Mesenchymal stem cell (in vitro differentiated cells and primary cell): ENCODE data around the gene SEC63.
"Not testable (repeated sequence)": the region's sequence is repeated elsewhere in the genome, so short reads cannot be mapped to it uniquely, and the experiment has no call there.

Experiments used
- DNase-seq: peaks from one replicate; pipeline ENCODE4 v3.0.0-alpha.2; 2013
- H2AFZ ChIP-seq: one replicate; pipeline ENCODE4 v1.6.1; 2013; ENCODE audit warnings: low read depth, mild to moderate bottlenecking, control low read depth, inconsistent platforms, low read length, moderate library complexity
- H2AK5ac ChIP-seq: 2 replicates; pipeline ENCODE4 v1.6.1; 2013; ENCODE audit warnings: low read length, moderate library complexity, mild to moderate bottlenecking, inconsistent platforms; ENCODE audit not compliant: severe bottlenecking
- H2BK120ac ChIP-seq: one replicate; pipeline ENCODE4 v1.6.1; 2013; ENCODE audit warnings: low read depth, mild to moderate bottlenecking, inconsistent platforms, low read length, moderate library complexity
- H2BK12ac ChIP-seq, 2 experiments: one replicate each; pipeline ENCODE4 v1.6.1; 2013; ENCODE audit warnings: inconsistent platforms in 2 of 2, low read length in 2 of 2, mild to moderate bottlenecking in 2 of 2, moderate library complexity in 2 of 2, control low read depth in 1 of 2
- H2BK15ac ChIP-seq: one replicate; pipeline ENCODE4 v1.6.1; 2013; ENCODE audit warnings: mild to moderate bottlenecking, low read depth, inconsistent platforms; ENCODE audit not compliant: poor library complexity, severe bottlenecking
- H2BK5ac ChIP-seq: 2 replicates; pipeline ENCODE4 v1.6.1; 2013; ENCODE audit warnings: low read depth, mild to moderate bottlenecking, low read length, control low read depth, inconsistent platforms; ENCODE audit not compliant: poor library complexity, severe bottlenecking
- H3K14ac ChIP-seq, 2 experiments: one replicate each; pipeline ENCODE4 v1.6.1; 2013; ENCODE audit warnings: inconsistent platforms in 2 of 2, low read length in 2 of 2, control low read depth in 1 of 2, mild to moderate bottlenecking in 1 of 2, moderate library complexity in 1 of 2
- H3K18ac ChIP-seq, 2 experiments: one replicate each; pipeline ENCODE4 v1.6.1; 2013; ENCODE audit warnings: inconsistent platforms in 2 of 2, low read length in 2 of 2, control low read depth in 1 of 2, low read depth in 1 of 2, mild to moderate bottlenecking in 1 of 2
- H3K23ac ChIP-seq, 2 experiments: one replicate each; pipeline ENCODE4 v1.6.1; 2013; ENCODE audit warnings: inconsistent platforms in 2 of 2, low read length in 2 of 2, mild to moderate bottlenecking in 2 of 2, moderate library complexity in 2 of 2, control low read depth in 1 of 2
- H3K27ac ChIP-seq: 2 replicates; pipeline ENCODE4 v1.5.1; 2013; ENCODE audit warnings: mild to moderate bottlenecking, moderate library complexity, low read length, control low read depth, inconsistent platforms; ENCODE audit not compliant: poor library complexity, severe bottlenecking
- H3K27me3 ChIP-seq, 2 experiments: 2 replicates each; pipeline versions ENCODE4 v1.6.1 to v1.7.0; 2013; ENCODE audit warnings: low read length in 2 of 2, mild to moderate bottlenecking in 2 of 2, moderate library complexity in 2 of 2, control low read depth in 1 of 2, inconsistent platforms in 1 of 2; ENCODE audit not compliant: control insufficient read depth in 1 of 2, insufficient read depth in 1 of 2
- H3K36me3 ChIP-seq, 2 experiments: 2 replicates each; pipeline versions ENCODE4 v1.6.1 to v1.7.0; 2013; ENCODE audit warnings: low read length in 2 of 2, control low read depth in 1 of 2, inconsistent platforms in 1 of 2, low read depth in 1 of 2, mild to moderate bottlenecking in 1 of 2; ENCODE audit not compliant: insufficient read depth in 2 of 2, control insufficient read depth in 1 of 2
- H3K4ac ChIP-seq, 2 experiments: one replicate each; pipeline ENCODE4 v1.6.1; 2013; ENCODE audit warnings: inconsistent platforms in 2 of 2, low read length in 2 of 2, mild to moderate bottlenecking in 2 of 2, moderate library complexity in 2 of 2, control low read depth in 1 of 2, low read depth in 1 of 2
- H3K4me1 ChIP-seq: 2 replicates; pipeline ENCODE4 v1.6.1; 2013; ENCODE audit warnings: low read depth, low read length, control low read depth; ENCODE audit not compliant: control insufficient read depth, insufficient read depth
- H3K4me2 ChIP-seq: 2 replicates; pipeline ENCODE4 v1.6.1; 2013; ENCODE audit warnings: low read length, mild to moderate bottlenecking, inconsistent platforms; ENCODE audit not compliant: poor library complexity, severe bottlenecking
- H3K4me3 ChIP-seq, 2 experiments: 2 replicates each; pipeline versions ENCODE4 v1.5.1 to v1.7.0; 2013; ENCODE audit warnings: low read length in 2 of 2, mild to moderate bottlenecking in 2 of 2, control low read depth in 1 of 2, low read depth in 1 of 2; ENCODE audit not compliant: insufficient read depth in 1 of 2
- H3K79me1 ChIP-seq: replicated peaks from 2 replicates; pipeline ENCODE4 v1.6.1; 2013; ENCODE audit warnings: mild to moderate bottlenecking, control low read depth, low read length, inconsistent platforms; ENCODE audit not compliant: poor library complexity, severe bottlenecking
- H3K9ac ChIP-seq: 2 replicates; pipeline ENCODE4 v1.7.0; 2013; ENCODE audit warnings: mild to moderate bottlenecking, low read length, moderate library complexity
- H3K9me3 ChIP-seq: 2 replicates; pipeline ENCODE4 v1.7.0; 2013; ENCODE audit warnings: mild to moderate bottlenecking, low read length; ENCODE audit not compliant: control insufficient read depth
- H4K8ac ChIP-seq: one replicate; pipeline ENCODE4 v1.6.1; 2013; ENCODE audit warnings: inconsistent platforms, mild to moderate bottlenecking, low read length, moderate library complexity
- H4K91ac ChIP-seq: one replicate; pipeline ENCODE4 v1.6.1; 2013; ENCODE audit warnings: mild to moderate bottlenecking, low read length, inconsistent platforms
- WGBS: methylation state at CpG from one replicate; pipeline ENCODE4 v1.1.7; 2013; ENCODE audit warnings: mixed read lengths; 5-methylcytosine and 5-hydroxymethylcytosine counted together

The SEC63 gene

DNA sequence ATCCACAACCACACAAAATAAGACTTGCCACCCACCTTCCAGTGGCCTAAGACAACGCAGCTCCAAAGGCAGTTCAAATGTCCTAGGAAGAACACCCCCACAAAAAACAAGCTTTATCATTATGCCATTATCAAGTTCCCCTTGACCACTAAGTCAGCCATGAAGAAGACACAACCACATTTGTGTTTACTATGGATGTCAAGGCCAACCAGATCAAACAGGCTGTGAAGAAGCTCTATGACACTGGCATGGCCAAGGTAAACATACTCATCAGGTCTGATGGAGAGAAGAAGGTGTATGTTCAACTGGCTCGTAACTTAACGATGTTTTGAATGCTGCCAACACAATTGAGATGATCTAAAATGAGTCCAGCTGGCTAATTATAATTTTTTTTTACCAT is 26.1 kb downstream of the SEC63 start:
- no peak overlapping the region for H3K27ac ChIP-seq
- H4K91ac ChIP-seq: no peak overlapping the region
- H3K4ac ChIP-seq: no peak overlapping the region
- no peak for DNase-seq
- no peak overlapping the region for H3K18ac ChIP-seq
- H2BK15ac ChIP-seq: no peak overlapping the region
- no peak overlapping the region for H3K9ac ChIP-seq
- peaks cover 0 to 7% of the 10 kb centered on the region in 2 experiments for H3K36me3 ChIP-seq
- no peak overlapping the region for H2BK120ac ChIP-seq
- no peak overlapping the region for H3K4me3 ChIP-seq
- WGBS: 100% methylated on average over 1 of the region's 3 CpGs
- peaks cover 4% of the 10 kb centered on the region for H3K9me3 ChIP-seq
- no peak overlapping the region for H4K8ac ChIP-seq
- no peaks in the 10 kb centered on the region for H3K27me3 ChIP-seq
- no peak overlapping the region for H2BK12ac ChIP-seq
- no peak overlapping the region for H2AK5ac ChIP-seq
- no peak overlapping the region for H2BK5ac ChIP-seq
- H3K23ac ChIP-seq: no peak overlapping the region
- peaks cover 5% of the 10 kb centered on the region for H3K79me1 ChIP-seq
- no peak overlapping the region for H3K14ac ChIP-seq
- H3K4me1 ChIP-seq: no peaks in the 10 kb centered on the region
- no peak overlapping the region for H2AFZ ChIP-seq
- no peak overlapping the region for H3K4me2 ChIP-seq

- Histone ChIP-seq H3K14ac (no peak overlapping the region), H3K79me1 (peaks cover 7% of the 10 kb centered on the region), H3K4ac (no peak overlapping the region), H3K9ac (no peak overlapping the region), H3K4me2 (no peak overlapping the region), H3K4me1 (no peaks in the 10 kb centered on the region), H3K27me3 (no peaks in the 10 kb centered on the region), H2BK15ac (no peak overlapping the region), H3K23ac (no peak overlapping the region), H3K27ac (no peak overlapping the region), H2BK12ac (no peak overlapping the region), H3K18ac (no peak overlapping the region), H2BK120ac (no peak overlapping the region), H4K8ac (no peak overlapping the region), H3K9me3 (peaks cover 4% of the 10 kb centered on the region), H3K4me3 (no peak overlapping the region), H2AK5ac (no peak overlapping the region), H2BK5ac (no peak overlapping the region), H2AFZ (no peak overlapping the region), H4K91ac (no peak overlapping the region), H3K36me3 (peaks cover 0 to 12% of the 10 kb centered on the region in 2 experiments)
- 100% methylated on average over 1 of the region's 2 CpGs for WGBS
- DNase-seq: no peak
These were observed 29.0 kb downstream of the SEC63 start for GRCh38 chr6:107928984-107929383.

GRCh38 chr6:107926697-107927544 is 31.1 kb downstream of the SEC63 start:
- not testable (repeated sequence) for H2BK15ac ChIP-seq, H4K8ac ChIP-seq, H2BK120ac ChIP-seq, DNase-seq, H3K27me3 ChIP-seq, H2BK12ac ChIP-seq, H3K9me3 ChIP-seq, H3K23ac ChIP-seq, H3K18ac ChIP-seq, H3K14ac ChIP-seq, H3K4me2 ChIP-seq, H2BK5ac ChIP-seq, H2AFZ ChIP-seq, H2AK5ac ChIP-seq, H3K4ac ChIP-seq, H3K27ac ChIP-seq, H4K91ac ChIP-seq, H3K4me1 ChIP-seq, H3K36me3 ChIP-seq
- WGBS: 85% methylated on average over 9 of the region's 10 CpGs
- peaks cover 11% of the 10 kb centered on the region for H3K79me1 ChIP-seq
- H3K4me3 ChIP-seq: peak overlapping the region in 1 of 2 experiments; percentile 15
- H3K9ac ChIP-seq: peak overlapping the region; percentile 68

DNA sequence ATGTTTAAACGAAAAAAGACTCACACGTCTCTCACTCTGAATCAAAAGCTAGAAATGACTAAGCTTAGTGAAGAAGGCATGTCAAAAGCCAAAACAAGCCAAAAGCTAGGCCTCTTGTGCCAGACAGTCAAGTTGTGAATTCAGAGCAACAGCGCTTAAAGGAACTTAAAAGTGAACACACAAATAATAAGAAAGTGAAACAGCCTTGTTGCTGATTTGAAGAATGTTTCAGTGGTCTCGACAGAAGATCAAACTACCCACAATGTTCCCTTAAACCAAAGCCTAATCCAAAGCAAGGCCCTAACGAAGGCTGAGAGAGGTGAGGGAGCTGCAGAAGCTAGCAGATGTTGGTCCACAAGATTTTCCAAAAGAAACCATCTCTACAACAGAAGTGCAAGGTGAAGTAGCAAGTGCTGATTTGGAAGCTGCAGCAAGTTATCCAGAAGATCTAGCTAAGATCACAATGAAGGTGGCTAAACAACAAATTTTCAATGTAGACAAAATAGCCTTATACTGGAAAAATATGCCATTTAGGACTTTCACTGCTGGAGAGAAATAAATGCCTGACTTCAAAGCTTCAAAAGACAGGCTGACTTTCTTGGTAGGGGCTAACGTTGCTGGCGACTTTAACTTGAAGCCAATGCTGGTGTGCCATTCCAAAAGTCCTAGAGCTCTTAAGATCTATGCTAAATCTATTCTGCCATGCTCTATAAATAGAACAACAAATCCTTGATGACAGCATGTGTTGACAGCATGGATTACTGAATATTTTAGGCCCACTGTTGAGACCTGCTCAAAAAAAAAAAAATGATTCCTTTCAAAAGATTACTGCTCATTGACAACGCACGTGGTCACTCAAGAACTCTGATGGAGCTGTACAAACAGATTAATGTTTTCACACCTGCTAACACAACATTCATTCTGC is 40.3 kb downstream of the SEC63 start:
- Histone ChIP-seq H2BK12ac (no peak overlapping the region), H3K23ac (no peak overlapping the region), H3K27ac (no peak overlapping the region), H3K4me1 (no peaks in the 10 kb centered on the region), H3K36me3 (peaks cover 24 to 77% of the 10 kb centered on the region in 2 experiments), H3K27me3 (no peaks in the 10 kb centered on the region), H3K14ac (no peak overlapping the region), H3K9me3 (peaks cover 13% of the 10 kb centered on the region), H2BK120ac (no peak overlapping the region), H4K8ac (no peak overlapping the region), H2BK5ac (no peak overlapping the region), H4K91ac (no peak overlapping the region), H3K4me2 (no peak overlapping the region), H3K18ac (no peak overlapping the region), H2AFZ (no peak overlapping the region), H2AK5ac (no peak overlapping the region), H3K4me3 (no peak overlapping the region), H3K9ac (no peak overlapping the region), H2BK15ac (no peak overlapping the region), H3K4ac (no peak overlapping the region), H3K79me1 (peaks cover 19% of the 10 kb centered on the region)
- DNase-seq: no peak
- 100% methylated on average over 7 of the region's 9 CpGs for WGBS
